GM23248 (cell line): ENCODE results near the gene CSPG4. TPM values are rescaled to one million over a fixed set of nuclear protein-coding genes. Genes with fewer than 3 reads are reported as not detected.
A peak's percentile ranks its signal among the peaks of the same experiment; 100 is the strongest.

Source experiments
- DNase-seq: peaks from one replicate; pipeline ENCODE4 v3.0.0-alpha.2; 2015
- H2AFZ ChIP-seq: fragments of 200-600 bp; sonication (generic); 2 replicates; pipeline ENCODE4 v1.6.1; 2016; ENCODE audit warnings: antibody characterized with exemption
- H3F3A ChIP-seq: fragments of 200-600 bp; sonication (generic); 2 replicates; pipeline ENCODE4 v1.6.1; 2016; ENCODE audit warnings: mild to moderate bottlenecking, antibody characterized with exemption, mixed run types; ENCODE audit not compliant: insufficient read depth
- H3K27ac ChIP-seq: fragments of 200-600 bp; sonication (generic); 2 replicates; pipeline ENCODE4 v1.5.1; 2016; ENCODE audit warnings: mild to moderate bottlenecking
- H3K27me3 ChIP-seq: fragments of 200-600 bp; sonication (generic); replicated peaks from 2 replicates; pipeline ENCODE4 v1.6.1; 2016; ENCODE audit warnings: mild to moderate bottlenecking; ENCODE audit not compliant: insufficient read depth
- H3K36me3 ChIP-seq: fragments of 200-600 bp; sonication (generic); 2 replicates; pipeline ENCODE4 v1.6.1; 2016; ENCODE audit warnings: low read depth, mild to moderate bottlenecking
- H3K4me1 ChIP-seq: fragments of 200-600 bp; sonication (generic); 2 replicates; pipeline ENCODE4 v1.6.1; 2016; ENCODE audit warnings: mild to moderate bottlenecking; ENCODE audit not compliant: insufficient read depth
- H3K4me2 ChIP-seq: fragments of 200-600 bp; sonication (generic); one replicate; pipeline ENCODE4 v1.6.1; 2016; ENCODE audit warnings: mild to moderate bottlenecking; ENCODE audit not compliant: unreplicated experiment
- H3K4me3 ChIP-seq: fragments of 200-600 bp; sonication (generic); 2 replicates; pipeline ENCODE4 v1.5.1; 2016; ENCODE audit warnings: mild to moderate bottlenecking
- H3K79me2 ChIP-seq: fragments of 200-600 bp; sonication (generic); 2 replicates; pipeline ENCODE4 v1.6.1; 2016; ENCODE audit warnings: mild to moderate bottlenecking; ENCODE audit not compliant: insufficient read depth
- H3K9ac ChIP-seq: fragments of 200-600 bp; sonication (generic); 2 replicates; pipeline ENCODE4 v1.6.1; 2016; ENCODE audit warnings: mild to moderate bottlenecking
- H3K9me2 ChIP-seq: fragments of 200-600 bp; sonication (generic); 2 replicates; pipeline ENCODE4 v1.6.1; 2016; ENCODE audit warnings: mixed run types, mild to moderate bottlenecking, moderate library complexity; ENCODE audit not compliant: insufficient read depth
- H3K9me3 ChIP-seq: fragments of 200-600 bp; sonication (generic); one replicate; pipeline ENCODE4 v1.6.1; 2017; ENCODE audit warnings: low read depth
- H4K20me1 ChIP-seq: fragments of 200-600 bp; sonication (generic); 2 replicates; pipeline ENCODE4 v1.6.0; 2016; ENCODE audit not compliant: insufficient read depth
- EZH2 ChIP-seq: fragments of 200-600 bp; sonication (generic); IDR thresholded peaks from 2 replicates; pipeline ENCODE4 v1.6.1; 2018; ENCODE audit warnings: antibody characterized with exemption, mild to moderate bottlenecking; ENCODE audit not compliant: insufficient read depth, poor library complexity, severe bottlenecking
- EZH2phosphoT487 ChIP-seq: fragments of 200-600 bp; sonication (generic); IDR thresholded peaks from 2 replicates; pipeline ENCODE4 v1.6.1; 2018; ENCODE audit warnings: antibody characterized with exemption, moderate library complexity, mild to moderate bottlenecking, low read depth; ENCODE audit not compliant: insufficient read depth
- whole genome bisulfite sequencing, 2 experiments: methylation state at CpG; one replicate each; pipeline ENCODE4 v1.1.6; 2015 to 2017; ENCODE audit warnings: low lambda C conversion rate in 2 of 2, low coverage in 1 of 2; ENCODE audit errors: missing lambda C conversion rate in 2 of 2; 5-methylcytosine and 5-hydroxymethylcytosine counted together
- in situ Hi-C: fragments of 300-500 bp; cut with MboI; formaldehyde crosslinking; loops from 2 replicates; pipeline ENCODE4 v1.15.0; 2020
- polyA plus RNA-seq: library from polyadenylated mRNA; unstranded; fragments of >200 nt; fragmentation: Nextera tagmentation; extraction: Ambion mirVana; gene quantifications from 2 replicates; pipeline ENCODE4 v1.2.1, GENCODE V29; 2016
- total RNA-seq: library from RNA; depleted of rRNA; stranded (reverse); fragments of >200 nt; shearing (Covaris generic); gene quantifications from 2 replicates; pipeline ENCODE4 v1.2.3, GENCODE V29; 2014

Gene CSPG4
- total and polyA plus RNA-seq, 2 experiments from 2014 or later, result 5.3 to 25.8 TPM

- TF ChIP-seq EZH2, result no peak
- H3K9me3 ChIP-seq, result no peaks in the 10 kb centered on the region
- H4K20me1 ChIP-seq, result no peaks in the 10 kb centered on the region
- peak overlapping the region; percentile 89 for H3K4me2 ChIP-seq
- H3K27ac ChIP-seq, result peak overlapping the region; percentile 93
- no peaks in the 10 kb centered on the region for H3K9me2 ChIP-seq
- H3K79me2 ChIP-seq, result peaks cover 57% of the 10 kb centered on the region
- H2AFZ ChIP-seq, result peak overlapping the region; percentile 63
- H3K27me3 ChIP-seq, result no peaks in the 10 kb centered on the region
- H3K4me1 ChIP-seq, result peaks cover 29% of the 10 kb centered on the region
- WGBS, 2 experiments, result 34 to 37% methylated on average over 5 of the region's 5 CpGs
- no peaks in the 10 kb centered on the region for H3K36me3 ChIP-seq
- peaks cover 16% of the 10 kb centered on the region; the same call in 1 of the 2 replicates for H3F3A ChIP-seq
- H3K4me3 ChIP-seq, result peak overlapping the region; percentile 85
- H3K9ac ChIP-seq, result peak overlapping the region; percentile 96
- no peak for DNase-seq
- in situ Hi-C loops, result no loop called here
Observed at GRCh38 chr15:75646112-75646943, 66.3 kb downstream of the CSPG4 start.

- H3F3A ChIP-seq, result peaks cover 25% of the 10 kb centered on the region
- H4K20me1 ChIP-seq, result no peaks in the 10 kb centered on the region
- peaks cover 17% of the 10 kb centered on the region for H3K4me1 ChIP-seq
- H3K27ac ChIP-seq, result no peak overlapping the region
- H3K27me3 ChIP-seq, result no peaks in the 10 kb centered on the region
- no peaks in the 10 kb centered on the region for H3K9me3 ChIP-seq
- H3K9ac ChIP-seq, result no peak overlapping the region
- DNase-seq, result no peak
- no peaks in the 10 kb centered on the region for H3K36me3 ChIP-seq
- H3K9me2 ChIP-seq, result no peaks in the 10 kb centered on the region
- no peak overlapping the region for H2AFZ ChIP-seq
- no peak overlapping the region for H3K4me3 ChIP-seq
- H3K4me2 ChIP-seq, result no peak overlapping the region
- TF ChIP-seq EZH2phosphoT487 (no peak), EZH2 (no peak)
- in situ Hi-C loops, result no loop called here
- peaks cover 41% of the 10 kb centered on the region for H3K79me2 ChIP-seq
- WGBS, 2 experiments, result 37 to 50% methylated on average over 2 of the region's 2 CpGs
Observed at GRCh38 chr15:75644376-75644775, 68.3 kb downstream of the CSPG4 start.

GRCh38 chr15:75641603-75642002 lies 71.0 kb downstream of the CSPG4 start:
- H3K27ac ChIP-seq, result no peak overlapping the region
- H3K4me3 ChIP-seq, result no peak overlapping the region
- H3K79me2 ChIP-seq, result peaks cover 49% of the 10 kb centered on the region
- no peak for DNase-seq
- H2AFZ ChIP-seq, result no peak overlapping the region
- H4K20me1 ChIP-seq, result no peaks in the 10 kb centered on the region
- peaks cover 29% of the 10 kb centered on the region for H3F3A ChIP-seq
- H3K9me3 ChIP-seq, result no peaks in the 10 kb centered on the region
- H3K27me3 ChIP-seq, result no peaks in the 10 kb centered on the region
- H3K4me1 ChIP-seq, result peaks cover 23% of the 10 kb centered on the region
- H3K9me2 ChIP-seq, result no peaks in the 10 kb centered on the region
- H3K4me2 ChIP-seq, result no peak overlapping the region
- WGBS, 2 experiments, result 89 to 98% methylated on average over 5 of the region's 5 CpGs
- H3K36me3 ChIP-seq, result no peaks in the 10 kb centered on the region
- TF ChIP-seq EZH2 (no peak), EZH2phosphoT487 (no peak)
- H3K9ac ChIP-seq, result no peak overlapping the region
- in situ Hi-C loops, result no loop called here

- H2AFZ ChIP-seq, result peak overlapping the region; percentile 77
- peak overlapping the region; percentile 89 for H3K9ac ChIP-seq
- H3K4me2 ChIP-seq, result peak overlapping the region; percentile 98
- in situ Hi-C loops, result no loop called here
- no peaks in the 10 kb centered on the region for H3K36me3 ChIP-seq
- H3K9me3 ChIP-seq, result no peaks in the 10 kb centered on the region
- H3K27me3 ChIP-seq, result no peaks in the 10 kb centered on the region
- DNase-seq, result no peak
- peak overlapping the region; percentile 80 for H3K4me3 ChIP-seq
- peak overlapping the region; percentile 89 for H3K27ac ChIP-seq
- H3K4me1 ChIP-seq, result peaks cover 18% of the 10 kb centered on the region
- H3K79me2 ChIP-seq, result peaks cover 49% of the 10 kb centered on the region
- TF ChIP-seq EZH2phosphoT487 (no peak), EZH2 (no peak)
- 70 to 75% methylated on average over 4 of the region's 4 CpGs for WGBS, 2 experiments
- peaks cover 26% of the 10 kb centered on the region for H3F3A ChIP-seq
- H3K9me2 ChIP-seq, result no peaks in the 10 kb centered on the region
- H4K20me1 ChIP-seq, result no peaks in the 10 kb centered on the region
Observed at GRCh38 chr15:75641179-75641503, 71.5 kb downstream of the CSPG4 start.
